Liver (tissue), 3 donors: Measurements from ENCODE around the gene ST6GAL1.

Source experiments
- ATF3 ChIP-seq: IDR thresholded peaks from 2 replicates; pipeline ENCODE4 v1.6.1; 2016; ENCODE audit warnings: antibody characterized with exemption
- CTCF ChIP-seq: fragments of 150-350 bp; IDR thresholded peaks from 2 replicates; pipeline ENCODE4 v1.5.1; 2017; ENCODE audit warnings: improper control_type of control experiment, low read depth, low read length; ENCODE audit not compliant: missing input control
- EGR1 ChIP-seq, 2 donors: IDR thresholded peaks; 2 replicates each; pipeline ENCODE4 v1.6.1; 2016 to 2018; ENCODE audit warnings: antibody characterized with exemption in 2 of 2, low read depth in 2 of 2
- GABPA ChIP-seq, 2 donors: IDR thresholded peaks in 1 of 2; conservative IDR thresholded peaks in 1 of 2; 2 replicates each; pipeline ENCODE4 v1.6.1; 2016; ENCODE audit warnings: antibody characterized with exemption in 2 of 2, mild to moderate bottlenecking in 1 of 2, moderate library complexity in 1 of 2
- MAX ChIP-seq: IDR thresholded peaks from 2 replicates; pipeline ENCODE4 v1.6.1; 2016; ENCODE audit warnings: antibody characterized with exemption
- NR2F2 ChIP-seq: IDR thresholded peaks from 2 replicates; pipeline ENCODE4 v1.6.1; 2016; ENCODE audit warnings: antibody characterized with exemption
- REST ChIP-seq: IDR thresholded peaks from 2 replicates; pipeline ENCODE4 v1.6.1; 2016; ENCODE audit warnings: antibody characterized with exemption, mild to moderate bottlenecking
- SP1 ChIP-seq: IDR thresholded peaks from 2 replicates; pipeline ENCODE4 v1.6.1; 2018; ENCODE audit warnings: antibody characterized with exemption, mild to moderate bottlenecking
- TAF1 ChIP-seq: conservative IDR thresholded peaks from 2 replicates; pipeline ENCODE4 v1.6.1; 2016; ENCODE audit warnings: antibody characterized with exemption, mild to moderate bottlenecking
- YY1 ChIP-seq: IDR thresholded peaks from 2 replicates; pipeline ENCODE4 v1.6.1; 2016; ENCODE audit warnings: antibody characterized with exemption, mild to moderate bottlenecking
- ZBTB33 ChIP-seq: IDR thresholded peaks from 2 replicates; pipeline ENCODE4 v1.6.1; 2016; ENCODE audit warnings: antibody characterized with exemption
- donor health status: healthy.
- donor health status: healthy.

GRCh38 chr3:186933816-186934215, 3.5 kb downstream of the ST6GAL1 start:
- no peak for TF ChIP-seq CTCF
- no peak for TF ChIP-seq SP1
- no peak for TF ChIP-seq MAX
- no peak for TF ChIP-seq ZBTB33
- TF ChIP-seq GABPA (IDR thresholded peaks at IDR 0.05 in 1 of 2, conservative IDR thresholded peaks at IDR 0.05 in 1 of 2) = no peak
- no peak for TF ChIP-seq YY1
- no peak for TF ChIP-seq EGR1 (IDR thresholded peaks at IDR 0.05; ENCODE audit: low read depth in 2 of 2)
- no peak for TF ChIP-seq NR2F2
- TF ChIP-seq REST = no peak
- no peak for TF ChIP-seq TAF1
- no peak for TF ChIP-seq ATF3
